Activated naive CD4-positive, alpha-beta T cell treated with Interleukin-2 at 50 U/mL for 16 hours (primary cell): Measurements from ENCODE around the gene CYP2B6.
"Not testable (repeated sequence)": the region's sequence is repeated elsewhere in the genome, so short reads cannot be mapped to it uniquely, and the experiment has no call there.

Experiments
- DNase-seq: peaks from one replicate; pipeline ENCODE4 v3.0.0-alpha.2; 2020

CYP2B6 gene

GRCh38 chr19:40990972-40991381 is at the start of gene CYP2B6:
Gene CYP2B6, plus strand, starts transcription at chr19:40991282. Its CDS starts 24 bp downstream, at chr19:40991306.
- no peak for DNase-seq

DNA sequence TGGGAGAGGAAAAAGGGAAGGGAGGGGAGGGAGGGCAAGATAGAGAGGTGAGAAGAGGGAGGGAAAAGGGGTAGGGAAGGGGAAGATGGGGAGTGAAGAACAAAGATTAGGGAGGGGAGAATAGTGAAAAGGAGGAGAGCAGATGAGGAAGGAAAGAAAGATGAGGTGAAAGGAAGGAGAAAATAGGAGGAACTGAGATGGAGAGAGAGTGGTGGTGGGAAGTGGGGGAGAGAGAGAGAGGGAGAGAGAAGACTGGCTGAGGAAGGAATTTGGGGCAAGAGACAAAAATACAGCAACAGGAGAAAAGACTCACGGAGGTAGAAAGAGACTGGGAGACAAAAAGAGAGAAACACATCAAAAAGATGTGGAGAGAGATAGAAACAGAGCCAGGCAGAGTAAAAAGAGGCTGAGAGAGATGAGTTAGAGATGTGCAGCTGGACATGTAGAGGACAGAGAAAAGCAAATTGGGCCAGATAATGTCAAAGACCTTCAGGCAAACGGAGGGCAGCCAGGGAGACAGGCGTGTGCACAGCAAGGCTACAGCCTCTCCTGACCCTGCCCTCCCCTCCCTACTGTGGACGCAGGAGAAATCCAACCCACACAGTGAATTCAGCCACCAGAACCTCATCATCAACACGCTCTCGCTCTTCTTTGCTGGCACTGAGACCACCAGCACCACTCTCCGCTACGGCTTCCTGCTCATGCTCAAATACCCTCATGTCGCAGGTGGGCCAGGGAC is 49.4 kb upstream of the CYP2B6 start:
- DNase-seq = no peak

DNA sequence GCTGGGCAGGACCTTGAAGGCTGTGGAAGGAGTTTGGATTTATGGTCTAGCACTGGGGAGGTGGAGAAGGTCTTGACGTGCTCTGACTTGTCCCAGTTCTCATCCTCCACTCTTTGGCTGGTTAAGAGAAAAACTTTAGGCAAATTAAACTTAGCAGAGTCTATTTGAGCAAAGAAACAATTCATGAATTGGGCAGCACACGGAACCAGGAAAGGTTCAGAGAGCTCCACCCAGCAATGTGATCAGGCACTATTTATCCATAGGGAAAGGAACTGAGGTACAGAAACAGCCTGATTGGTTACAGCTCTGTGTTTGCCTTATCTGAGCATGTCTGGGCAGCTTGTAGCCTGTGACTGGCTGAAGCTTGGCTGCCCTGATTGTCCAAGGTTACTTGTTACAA is 45.4 kb upstream of the CYP2B6 start:
- DNase-seq = no peak

DNA sequence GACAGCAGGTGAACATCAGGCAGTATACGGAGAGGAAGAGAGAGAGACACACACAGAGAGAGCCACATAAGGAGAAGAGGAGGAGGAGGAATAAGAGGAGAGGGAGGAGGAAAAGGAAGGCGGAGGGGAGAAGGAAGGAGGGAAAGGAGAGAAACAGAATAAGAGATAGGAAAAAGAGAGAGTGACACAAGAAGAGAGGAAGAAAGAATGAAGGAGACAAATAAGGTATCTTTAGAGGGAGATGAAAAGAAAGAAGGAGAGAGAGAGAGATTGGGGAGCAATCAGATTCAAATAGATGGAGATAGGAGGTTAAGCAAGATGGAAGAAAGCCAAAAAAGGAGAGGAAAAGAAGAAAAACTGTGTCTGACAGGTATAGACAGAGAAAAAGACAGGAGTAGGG is 44.0 kb upstream of the CYP2B6 start:
- no peak for DNase-seq

DNA sequence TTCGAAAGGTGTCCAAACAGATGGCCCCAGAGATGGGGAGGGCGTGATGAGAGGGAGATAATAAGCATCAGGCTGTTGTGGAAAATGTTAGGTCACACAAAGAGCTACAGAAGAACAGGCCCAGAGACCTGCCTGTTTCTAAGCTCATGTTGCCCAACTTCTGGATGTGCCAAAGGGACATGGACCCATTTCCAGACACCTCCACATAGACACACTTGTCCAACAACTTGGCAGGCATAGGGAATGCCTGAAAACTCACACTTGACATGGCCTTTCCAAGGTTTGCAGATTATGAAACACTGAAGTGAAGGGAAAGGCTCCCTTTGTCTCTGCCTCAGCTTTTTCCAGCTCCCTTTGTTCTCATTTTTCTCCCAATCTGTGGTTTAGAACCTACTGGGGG is 43.5 kb upstream of the CYP2B6 start:
- no peak for DNase-seq

DNA sequence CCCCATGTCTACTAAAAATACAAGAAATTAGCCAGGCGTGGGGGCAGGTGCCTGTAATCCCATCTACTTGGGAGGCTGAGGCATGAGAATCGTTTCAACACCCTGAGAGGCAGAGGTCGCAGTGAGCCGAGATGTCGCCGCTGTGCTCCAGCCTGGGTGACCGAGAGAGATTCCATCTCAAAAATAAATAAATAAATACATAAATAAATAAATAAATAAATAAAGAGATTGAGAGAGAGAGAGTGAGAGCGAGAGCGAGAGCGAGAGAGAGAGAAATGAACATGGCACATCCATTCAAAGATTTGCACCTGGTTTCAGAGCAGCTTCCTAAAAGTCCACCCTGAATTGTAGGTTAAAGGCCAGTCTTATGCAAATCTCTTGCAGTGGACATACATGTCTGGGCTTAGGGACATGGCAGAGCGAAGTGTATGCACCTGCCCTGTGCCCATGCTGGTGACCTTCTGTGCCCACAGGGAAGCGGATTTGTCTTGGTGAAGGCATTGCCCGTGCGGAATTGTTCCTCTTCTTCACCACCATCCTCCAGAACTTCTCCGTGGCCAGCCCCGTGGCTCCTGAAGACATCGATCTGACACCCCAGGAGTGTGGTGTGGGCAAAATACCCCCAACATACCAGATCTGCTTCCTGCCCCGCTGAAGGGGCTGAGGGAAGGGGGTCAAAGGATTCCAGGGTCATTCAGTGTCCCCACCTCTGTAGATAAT is 42.3 kb upstream of the CYP2B6 start:
- no peak for DNase-seq

GRCh38 chr19:40954573-40954972 is 36.5 kb upstream of the CYP2B6 start:
- DNase-seq = no peak

GRCh38 chr19:40959338-40959737 is 31.7 kb upstream of the CYP2B6 start:
- no peak for DNase-seq

- no peak for DNase-seq
Observed at GRCh38 chr19:40960062-40960685, 30.9 kb upstream of the CYP2B6 start.

DNA sequence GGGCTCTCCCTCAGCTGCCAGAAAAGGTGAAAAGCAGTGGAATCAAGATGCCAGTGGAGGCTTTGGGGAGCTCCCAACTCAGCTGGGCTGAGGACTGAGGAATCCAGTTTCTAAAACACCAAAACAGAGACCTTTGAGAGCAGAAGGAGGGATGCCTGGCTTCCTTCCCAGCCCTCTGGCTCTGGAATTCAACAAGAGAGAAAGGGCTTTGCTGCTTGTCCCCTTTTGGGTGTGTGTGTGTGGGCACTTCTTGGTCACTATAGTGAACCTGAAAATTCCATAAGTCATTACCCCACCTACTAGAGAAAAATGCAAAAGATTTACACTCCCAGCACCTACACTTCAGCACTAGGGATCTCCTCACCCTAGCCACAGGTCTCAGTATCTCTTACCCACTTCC is 30.3 kb upstream of the CYP2B6 start:
- DNase-seq = no peak

- DNase-seq = no peak
Observed at GRCh38 chr19:40962460-40962961, 28.6 kb upstream of the CYP2B6 start.

- DNase-seq = not testable (repeated sequence)
Observed at GRCh38 chr19:40964361-40964760, 26.7 kb upstream of the CYP2B6 start.

GRCh38 chr19:40965351-40965750 is 25.7 kb upstream of the CYP2B6 start:
- DNase-seq = not testable (repeated sequence)

DNA sequence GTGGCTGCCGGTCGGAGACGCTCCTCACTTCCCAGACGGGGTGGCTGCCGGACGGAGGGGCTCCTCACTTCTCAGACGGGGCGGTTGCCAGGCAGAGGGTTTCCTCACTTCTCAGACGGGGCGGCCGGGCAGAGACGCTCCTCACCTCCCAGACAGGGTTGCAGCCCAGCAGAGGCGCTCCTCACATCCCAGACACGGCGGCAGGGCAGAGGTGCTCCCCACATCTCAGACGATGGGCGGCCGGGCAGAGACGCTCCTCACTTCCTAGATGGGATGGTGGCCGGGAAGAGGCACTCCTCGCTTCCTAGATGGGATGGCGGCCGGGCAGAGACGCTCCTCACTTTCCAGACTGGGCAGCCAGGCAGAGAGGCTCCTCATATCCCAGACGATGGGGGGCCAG is 24.5 kb upstream of the CYP2B6 start:
- DNase-seq = not testable (repeated sequence)

DNA sequence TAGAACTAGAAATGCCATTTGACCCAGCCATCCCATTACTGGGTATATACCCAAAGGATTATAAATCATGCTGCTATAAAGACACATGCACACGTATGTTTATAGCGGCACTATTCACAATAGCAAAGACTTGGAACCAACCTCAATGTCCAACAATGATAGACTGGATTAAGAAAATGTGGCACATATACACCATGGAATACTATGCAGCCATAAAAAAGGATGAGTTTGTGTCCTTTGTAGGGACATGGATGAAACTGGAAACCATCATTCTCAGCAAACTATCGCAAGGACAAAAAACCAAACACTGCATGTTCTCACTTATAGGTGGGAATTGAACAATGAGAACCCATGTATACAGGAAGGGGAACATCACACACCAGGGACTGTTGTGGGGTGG is 23.0 kb upstream of the CYP2B6 start:
- not testable (repeated sequence) for DNase-seq

DNA sequence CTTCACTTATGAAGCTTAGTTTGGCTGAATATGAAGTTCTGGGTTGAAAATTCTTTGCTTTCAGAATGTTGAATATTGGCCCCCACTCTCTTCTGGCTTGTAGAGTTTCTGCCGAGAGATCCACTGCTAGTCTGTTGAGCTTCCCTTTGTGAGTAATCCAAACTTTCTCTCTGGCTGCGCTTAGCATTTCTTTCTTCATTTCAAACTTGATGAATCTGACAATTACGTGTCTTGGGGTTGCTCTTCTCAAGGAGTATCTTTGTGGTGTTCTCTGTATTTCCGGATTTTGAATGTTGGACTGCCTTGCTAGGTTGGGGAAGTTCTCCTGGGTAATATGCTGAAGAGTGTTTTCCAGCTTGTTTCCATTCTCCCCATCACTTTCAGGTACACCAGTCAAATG is 21.4 kb upstream of the CYP2B6 start:
- not testable (repeated sequence) for DNase-seq

DNA sequence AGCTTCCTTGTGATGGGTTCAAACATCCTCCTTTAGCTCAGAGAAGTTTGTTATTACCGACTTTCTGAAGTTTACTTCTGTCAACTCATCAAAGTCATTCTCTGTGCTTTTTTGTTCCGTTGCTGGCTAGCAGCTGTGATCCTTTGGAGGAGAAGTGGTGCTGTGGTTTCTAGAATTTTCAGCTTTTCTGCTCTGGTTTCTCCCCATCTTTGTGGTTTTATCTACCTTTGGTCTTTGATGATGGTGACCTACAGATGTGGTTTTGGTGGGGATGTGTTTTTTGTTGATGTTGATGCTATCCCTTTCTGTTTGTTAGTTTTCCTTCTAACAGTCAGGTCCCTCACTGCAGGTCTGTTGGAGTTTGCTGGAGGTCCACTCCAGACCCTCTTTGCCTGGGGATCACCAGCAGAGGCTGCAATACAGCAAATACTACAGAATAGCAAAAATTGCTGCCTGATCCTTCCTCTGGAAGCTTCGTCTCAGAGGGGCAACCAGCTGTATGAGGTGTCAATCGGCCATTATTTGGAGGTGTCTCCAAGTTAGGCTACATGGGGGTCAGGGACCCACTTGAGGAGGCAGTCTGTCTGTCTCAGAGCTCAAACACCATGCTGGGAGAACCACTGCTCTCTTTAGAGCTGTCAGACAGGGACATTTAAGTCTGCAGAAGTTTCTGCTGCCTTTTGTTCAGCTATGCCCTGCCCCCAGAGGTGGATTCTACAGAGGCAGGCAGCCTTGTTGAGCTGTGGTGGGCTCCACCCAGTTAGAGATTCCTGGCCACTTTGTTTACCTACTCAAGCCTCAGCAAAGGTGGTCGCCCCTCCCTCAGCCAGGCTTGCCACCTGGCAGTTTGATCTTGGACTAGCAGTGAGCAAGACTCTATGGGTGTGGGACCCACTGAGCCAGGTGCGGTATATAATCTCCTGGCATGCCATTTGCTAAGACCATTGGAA is 20.4 kb upstream of the CYP2B6 start:
- DNase-seq = peak; percentile 2

GRCh38 chr19:40974633-40975037 is 16.4 kb upstream of the CYP2B6 start:
- DNase-seq = peak; percentile 78

DNA sequence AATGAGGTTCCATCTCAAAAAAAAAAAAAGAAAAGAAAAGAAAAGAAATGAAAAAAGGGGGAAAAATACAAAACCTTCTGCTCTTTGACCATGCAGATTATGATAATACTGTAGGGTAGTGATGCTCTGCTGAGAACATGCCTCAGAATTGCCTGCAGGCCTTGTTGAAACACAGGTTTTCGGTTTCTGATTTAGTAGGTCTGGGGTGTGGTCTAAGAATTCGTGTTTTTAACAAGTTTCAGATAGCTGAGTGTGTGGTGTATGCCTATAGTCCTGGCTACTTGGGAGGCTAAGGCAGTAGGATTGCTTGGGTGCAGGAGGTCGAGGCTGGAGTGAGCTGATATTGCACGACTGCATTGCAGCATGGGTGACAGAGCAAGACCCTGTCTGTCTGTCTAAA is 14.9 kb upstream of the CYP2B6 start:
- no peak for DNase-seq

GRCh38 chr19:40976724-40977123 is 14.4 kb upstream of the CYP2B6 start:
- DNase-seq = no peak

GRCh38 chr19:40979759-40980158 is 11.3 kb upstream of the CYP2B6 start:
- not testable (repeated sequence) for DNase-seq

- not testable (repeated sequence) for DNase-seq
Observed at GRCh38 chr19:40980743-40981442, 10.2 kb upstream of the CYP2B6 start.
